Body of pancreas (tissue), 4 donors: ENCODE results near the gene ANKRD17.
"Not testable (repeated sequence)": the region's sequence is repeated elsewhere in the genome, so short reads cannot be mapped to it uniquely, and the experiment has no call there.

Source experiments
- CTCF ChIP-seq, 7 experiments: fragments of 450-650 bp in 4 of 7; fragments of 200-600 bp in 3 of 7; sonication (generic) in 3 of 7; IDR thresholded peaks; one replicate each; pipeline ENCODE4 v1.5.1; 2016 to 2019; ENCODE audit warnings: antibody characterized with exemption in 7 of 7
- POLR2A ChIP-seq, 3 donors: fragments of 450-650 bp; IDR thresholded peaks; one replicate each; pipeline ENCODE4 v1.6.1; 2016; ENCODE audit warnings: antibody characterized with exemption in 3 of 3, mild to moderate bottlenecking in 2 of 3

GRCh38 chr4:73228800-73229199 is 29.8 kb downstream of the ANKRD17 start:
- TF ChIP-seq POLR2A, CTCF (IDR thresholded peaks at IDR 0.05): not testable (repeated sequence)
